ENCODE measurements around the gene XRN2. TPM values are rescaled to one million over a fixed set of nuclear protein-coding genes. Genes with fewer than 3 reads are reported as not detected.

The XRN2 gene
- total and polyA plus RNA-seq, 2 of the 13 experiments (the other 11 are each of a cell fraction or from before 2014, with no cell fraction given), result 90.3 to 171 TPM

DNA sequence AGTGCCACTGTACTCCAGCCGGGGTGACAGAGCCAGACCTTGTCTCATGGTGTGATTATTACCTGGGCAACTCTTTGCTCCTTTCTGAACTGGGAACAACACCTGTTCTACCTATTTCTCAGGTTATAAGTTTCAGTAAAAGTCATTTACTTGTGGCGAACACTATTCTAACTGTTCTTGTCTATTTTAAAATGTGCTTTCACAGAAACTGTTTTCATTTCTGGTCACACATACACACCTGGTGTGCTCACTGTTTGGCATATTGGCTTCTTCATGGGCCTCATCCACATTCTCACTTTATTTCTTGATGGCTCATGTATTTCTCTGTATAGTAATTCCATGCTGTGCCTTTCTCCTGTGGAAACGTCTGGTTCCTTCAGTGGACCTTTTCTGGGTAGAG, 30.5 kb upstream of the XRN2 start:
- WGBS (ENCODE audit: low lambda C conversion rate), result 23% methylated on average over 3 of the region's 3 CpGs
- no peaks in the 10 kb centered on the region for H3K4me1 ChIP-seq (ENCODE audit: insufficient read depth, low read length)
- peaks cover 0 to 22% of the 10 kb centered on the region in 2 experiments; a peak in 3 of 5 replicates for H3K27me3 ChIP-seq (ENCODE audit: control insufficient read depth in 1 of 2, insufficient read depth in 2 of 2, low read length in 2 of 2)
- no peaks in the 10 kb centered on the region for H3K36me3 ChIP-seq (replicated peaks in 1 of 2; ENCODE audit: control insufficient read depth in 1 of 2, insufficient read depth in 2 of 2, low read length in 2 of 2)
- ChIA-PET POLR2A (no interaction called here), CTCF (ENCODE audit: low intra/inter-chr PET ratio, low total read pairs) (no interaction called here)
- no peak overlapping the region for H3K4me2 ChIP-seq (ENCODE audit: low read depth, low read length)
- BruUV-seq (replicated peaks), result no TSS peak
- H2AFZ ChIP-seq (ENCODE audit: low read length), result no peak overlapping the region
- H3K9me3 ChIP-seq (ENCODE audit: low read length), result no peaks in the 10 kb centered on the region
- ATAC-seq (no peak), DNase-seq (ENCODE audit: low spot score) (no peak), FAIRE-seq (no peak)
- TF ChIP-seq, protein P1, sequence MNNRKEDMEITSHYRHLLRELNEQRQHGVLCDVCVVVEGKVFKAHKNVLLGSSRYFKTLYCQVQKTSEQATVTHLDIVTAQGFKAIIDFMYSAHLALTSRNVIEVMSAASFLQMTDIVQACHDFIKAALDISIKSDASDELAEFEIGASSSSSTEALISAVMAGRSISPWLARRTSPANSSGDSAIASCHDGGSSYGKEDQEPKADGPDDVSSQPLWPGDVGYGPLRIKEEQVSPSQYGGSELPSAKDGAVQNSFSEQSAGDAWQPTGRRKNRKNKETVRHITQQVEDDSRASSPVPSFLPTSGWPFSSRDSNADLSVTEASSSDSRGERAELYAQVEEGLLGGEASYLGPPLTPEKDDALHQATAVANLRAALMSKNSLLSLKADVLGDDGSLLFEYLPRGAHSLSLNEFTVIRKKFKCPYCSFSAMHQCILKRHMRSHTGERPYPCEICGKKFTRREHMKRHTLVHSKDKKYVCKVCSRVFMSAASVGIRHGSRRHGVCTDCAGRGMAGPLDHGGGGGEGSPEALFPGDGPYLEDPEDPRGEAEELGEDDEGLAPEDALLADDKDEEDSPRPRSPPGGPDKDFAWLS (CRISPR knock-in tag; IDR thresholded peaks at IDR 0.05; ENCODE audit: borderline replicate concordance), result no peak
- no peak for TF ChIP-seq DNMT3B (CRISPR knock-in tag; conservative IDR thresholded peaks at IDR 0.05)
- TF ChIP-seq TCF12 (IDR thresholded peaks at IDR 0.05), result no peak
- no peak for TF ChIP-seq TCF12 (CRISPR knock-in tag; IDR thresholded peaks at IDR 0.05)
- no peak for TF ChIP-seq MAFF (IDR thresholded peaks at IDR 0.05; ENCODE audit: low read depth, low read length)
- TF ChIP-seq, protein P2, sequence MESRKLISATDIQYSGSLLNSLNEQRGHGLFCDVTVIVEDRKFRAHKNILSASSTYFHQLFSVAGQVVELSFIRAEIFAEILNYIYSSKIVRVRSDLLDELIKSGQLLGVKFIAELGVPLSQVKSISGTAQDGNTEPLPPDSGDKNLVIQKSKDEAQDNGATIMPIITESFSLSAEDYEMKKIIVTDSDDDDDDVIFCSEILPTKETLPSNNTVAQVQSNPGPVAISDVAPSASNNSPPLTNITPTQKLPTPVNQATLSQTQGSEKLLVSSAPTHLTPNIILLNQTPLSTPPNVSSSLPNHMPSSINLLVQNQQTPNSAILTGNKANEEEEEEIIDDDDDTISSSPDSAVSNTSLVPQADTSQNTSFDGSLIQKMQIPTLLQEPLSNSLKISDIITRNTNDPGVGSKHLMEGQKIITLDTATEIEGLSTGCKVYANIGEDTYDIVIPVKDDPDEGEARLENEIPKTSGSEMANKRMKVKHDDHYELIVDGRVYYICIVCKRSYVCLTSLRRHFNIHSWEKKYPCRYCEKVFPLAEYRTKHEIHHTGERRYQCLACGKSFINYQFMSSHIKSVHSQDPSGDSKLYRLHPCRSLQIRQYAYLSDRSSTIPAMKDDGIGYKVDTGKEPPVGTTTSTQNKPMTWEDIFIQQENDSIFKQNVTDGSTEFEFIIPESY (CRISPR knock-in tag; IDR thresholded peaks at IDR 0.05), result no peak
- TF ChIP-seq CCAR2 (optimal IDR thresholded peaks at IDR 0.05; ENCODE audit: low read depth, low read length), result no peak
- no peak for TF ChIP-seq ZNF737 (CRISPR knock-in tag; IDR thresholded peaks at IDR 0.05; ENCODE audit: borderline replicate concordance)
- no peak for TF ChIP-seq ZNF33A (CRISPR knock-in tag; IDR thresholded peaks at IDR 0.05; ENCODE audit: borderline replicate concordance)
- TF ChIP-seq NFKBIZ (CRISPR knock-in tag; IDR thresholded peaks at IDR 0.05), result no peak
- TF ChIP-seq ZNF556 (CRISPR knock-in tag; IDR thresholded peaks at IDR 0.05; ENCODE audit: borderline replicate concordance), result no peak
- no peak for TF ChIP-seq EED (CRISPR knock-in tag; IDR thresholded peaks at IDR 0.05)
- no peak for TF ChIP-seq ZMAT3 (CRISPR knock-in tag; conservative IDR thresholded peaks at IDR 0.05)
- TF ChIP-seq, protein P3, sequence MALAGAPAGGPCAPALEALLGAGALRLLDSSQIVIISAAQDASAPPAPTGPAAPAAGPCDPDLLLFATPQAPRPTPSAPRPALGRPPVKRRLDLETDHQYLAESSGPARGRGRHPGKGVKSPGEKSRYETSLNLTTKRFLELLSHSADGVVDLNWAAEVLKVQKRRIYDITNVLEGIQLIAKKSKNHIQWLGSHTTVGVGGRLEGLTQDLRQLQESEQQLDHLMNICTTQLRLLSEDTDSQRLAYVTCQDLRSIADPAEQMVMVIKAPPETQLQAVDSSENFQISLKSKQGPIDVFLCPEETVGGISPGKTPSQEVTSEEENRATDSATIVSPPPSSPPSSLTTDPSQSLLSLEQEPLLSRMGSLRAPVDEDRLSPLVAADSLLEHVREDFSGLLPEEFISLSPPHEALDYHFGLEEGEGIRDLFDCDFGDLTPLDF (CRISPR knock-in tag; IDR thresholded peaks at IDR 0.05), result no peak
- no peak for TF ChIP-seq PHF8 (CRISPR knock-in tag; IDR thresholded peaks at IDR 0.05)
- intact Hi-C loops (cut with micrococcal nuclease; ENCODE audit: unreplicated experiment) (no loop called here), in situ Hi-C loops (cut with HindIII; ENCODE audit: extremely low pct_ligation_motif_present, low pct_unique_long_range_greater_than_20kb) (no loop called here)
- no peak overlapping the region for H3K27ac ChIP-seq (ENCODE audit: extremely low read length, insufficient read depth, low read length)
- no peaks in the 10 kb centered on the region for H4K20me1 ChIP-seq (ENCODE audit: insufficient read depth, low read length)
- no peak overlapping the region for H3K9ac ChIP-seq (ENCODE audit: insufficient read depth, low read depth, low read length)
- no peak overlapping the region for H3K4me3 ChIP-seq (replicated peaks in 1 of 3; ENCODE audit: insufficient read depth in 1 of 3, low read depth in 2 of 3, low read length in 3 of 3)
- no peaks in the 10 kb centered on the region for H3K79me2 ChIP-seq (ENCODE audit: insufficient read depth, low read length)

All from HepG2 (cell line).